Measurements from ENCODE around the gene LRRC7.

The LRRC7 gene

GRCh38 chr1:69976896-69977295 is 409.2 kb downstream of the LRRC7 start:
- no peak for DNase-seq (ENCODE audit: low read depth in 2 of 2)

- no peak for DNase-seq (ENCODE audit: low read depth in 2 of 2)
These were observed 415.3 kb downstream of the LRRC7 start for GRCh38 chr1:69982992-69983391.

GRCh38 chr1:69985376-69985775 is 417.7 kb downstream of the LRRC7 start:
- no peak for DNase-seq (ENCODE audit: low read depth in 2 of 2)

GRCh38 chr1:69985901-69986439 is 418.2 kb downstream of the LRRC7 start:
- DNase-seq (ENCODE audit: low read depth in 2 of 2), result no peak

- DNase-seq (ENCODE audit: low read depth in 2 of 2), result no peak
These were observed 420.2 kb downstream of the LRRC7 start for GRCh38 chr1:69987881-69988280.

GRCh38 chr1:69991644-69992043 is 423.9 kb downstream of the LRRC7 start:
- no peak for DNase-seq (ENCODE audit: low read depth in 2 of 2)

GRCh38 chr1:69992594-69992993 is 424.9 kb downstream of the LRRC7 start:
- DNase-seq (ENCODE audit: low read depth in 2 of 2), result no peak

GRCh38 chr1:69993810-69994209 is 426.1 kb downstream of the LRRC7 start:
- DNase-seq (ENCODE audit: low read depth in 2 of 2), result no peak

GRCh38 chr1:69994241-69994640 is 426.5 kb downstream of the LRRC7 start:
- no peak for DNase-seq (ENCODE audit: low read depth in 2 of 2)

- no peak for DNase-seq (ENCODE audit: low read depth in 2 of 2)
These were observed 431.1 kb downstream of the LRRC7 start for GRCh38 chr1:69998847-69999246.

GRCh38 chr1:70003211-70003908 is 435.6 kb downstream of the LRRC7 start:
- no peak for DNase-seq (ENCODE audit: low read depth in 2 of 2)

GRCh38 chr1:70005386-70006034 is 437.8 kb downstream of the LRRC7 start:
- DNase-seq (ENCODE audit: low read depth in 2 of 2), result no peak

GRCh38 chr1:70008660-70009059 is 440.9 kb downstream of the LRRC7 start:
- no peak for DNase-seq (ENCODE audit: low read depth in 2 of 2)

- no peak for DNase-seq (ENCODE audit: low read depth in 2 of 2)
These were observed 450.0 kb downstream of the LRRC7 start for GRCh38 chr1:70017770-70018169.

GRCh38 chr1:70024272-70024671 is 456.6 kb downstream of the LRRC7 start:
- no peak for DNase-seq (ENCODE audit: low read depth in 2 of 2)

- DNase-seq (ENCODE audit: low read depth in 2 of 2), result no peak
These were observed 457.3 kb downstream of the LRRC7 start for GRCh38 chr1:70025052-70025451.

- DNase-seq (ENCODE audit: low read depth in 2 of 2), result no peak
These were observed 458.1 kb downstream of the LRRC7 start for GRCh38 chr1:70025846-70026245.

- DNase-seq (ENCODE audit: low read depth in 2 of 2), result no peak
These were observed 465.6 kb downstream of the LRRC7 start for GRCh38 chr1:70033266-70033873.

GRCh38 chr1:70033936-70034335 is 466.2 kb downstream of the LRRC7 start:
- no peak for DNase-seq (ENCODE audit: low read depth in 2 of 2)

GRCh38 chr1:70034403-70034802 is 466.7 kb downstream of the LRRC7 start:
- no peak for DNase-seq (ENCODE audit: low read depth in 2 of 2)

- no peak for DNase-seq (ENCODE audit: low read depth in 2 of 2)
These were observed 470.3 kb downstream of the LRRC7 start for GRCh38 chr1:70038025-70038424.

- DNase-seq (ENCODE audit: low read depth in 2 of 2), result no peak
These were observed 471.8 kb downstream of the LRRC7 start for GRCh38 chr1:70039485-70039884.
